ENCODE data around the gene CALML3.

CALML3 gene

GRCh38 chr10:5538446-5538845 is 13.7 kb downstream of the CALML3 start:
- TF ChIP-seq CTCF (conservative IDR thresholded peaks at IDR 0.05; ENCODE audit: low read length): no peak
- DNase-seq (ENCODE audit: low read depth): peak; percentile 74
- no peak overlapping the region for H3K4me3 ChIP-seq (ENCODE audit: low read length)

GRCh38 chr10:5538892-5539651 is 14.3 kb downstream of the CALML3 start:
- no peak for DNase-seq (ENCODE audit: low read depth)
- TF ChIP-seq CTCF (conservative IDR thresholded peaks at IDR 0.05; ENCODE audit: low read length): no peak
- H3K4me3 ChIP-seq (ENCODE audit: low read length): no peak overlapping the region

- no peak for TF ChIP-seq CTCF (conservative IDR thresholded peaks at IDR 0.05; ENCODE audit: low read length)
- no peak overlapping the region for H3K4me3 ChIP-seq (ENCODE audit: low read length)
- no peak for DNase-seq (ENCODE audit: low read depth)
Measured at GRCh38 chr10:5540080-5540479, 15.3 kb downstream of the CALML3 start.

DNA sequence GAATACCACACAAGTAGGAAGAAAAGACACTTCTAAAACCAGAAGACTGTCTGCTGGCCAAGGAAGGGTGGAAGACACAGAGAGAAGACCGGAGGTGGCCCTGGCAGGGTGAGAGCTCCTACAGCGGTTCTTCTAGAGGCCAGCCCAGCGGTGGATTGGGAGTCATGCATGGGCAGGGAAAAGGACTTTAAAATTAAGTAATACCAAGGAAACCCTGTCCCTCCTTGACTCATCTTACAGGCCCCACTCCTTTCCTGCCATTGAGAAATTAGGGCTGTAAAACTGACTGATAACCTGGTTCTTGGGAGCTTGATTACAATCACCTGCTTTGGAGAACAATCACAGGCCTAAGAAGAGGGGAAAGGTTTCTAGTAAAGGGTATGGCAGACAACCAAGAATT is 16.1 kb downstream of the CALML3 start:
- TF ChIP-seq CTCF (conservative IDR thresholded peaks at IDR 0.05; ENCODE audit: low read length): no peak
- no peak overlapping the region for H3K4me3 ChIP-seq (ENCODE audit: low read length)
- no peak for DNase-seq (ENCODE audit: low read depth)

- no peak for DNase-seq (ENCODE audit: low read depth)
- no peak overlapping the region for H3K4me3 ChIP-seq (ENCODE audit: low read length)
- TF ChIP-seq CTCF (conservative IDR thresholded peaks at IDR 0.05; ENCODE audit: low read length): no peak
Measured at GRCh38 chr10:5542100-5542499, 17.3 kb downstream of the CALML3 start.

- DNase-seq (ENCODE audit: low read depth): no peak
- no peak overlapping the region for H3K4me3 ChIP-seq (ENCODE audit: low read length)
- TF ChIP-seq CTCF (conservative IDR thresholded peaks at IDR 0.05; ENCODE audit: low read length): no peak
Measured at GRCh38 chr10:5543623-5544022, 18.9 kb downstream of the CALML3 start.

- DNase-seq (ENCODE audit: low read depth): no peak
- no peak for TF ChIP-seq CTCF (conservative IDR thresholded peaks at IDR 0.05; ENCODE audit: low read length)
- no peak overlapping the region for H3K4me3 ChIP-seq (ENCODE audit: low read length)
Measured at GRCh38 chr10:5544216-5544805, 19.6 kb downstream of the CALML3 start.
